IPS-18a (cell line): ENCODE data around the gene AK8.
A peak's percentile ranks its signal among the peaks of the same experiment; 100 is the strongest.

ENCODE experiments used
- H3K27ac ChIP-seq: one replicate; pipeline ENCODE4 v1.5.1; 2013; ENCODE audit warnings: low read length
- H3K27me3 ChIP-seq: one replicate; pipeline ENCODE4 v1.6.1; 2013; ENCODE audit warnings: mild to moderate bottlenecking, low read length; ENCODE audit not compliant: control insufficient read depth, insufficient read depth
- H3K36me3 ChIP-seq: one replicate; pipeline ENCODE4 v1.6.1; 2013; ENCODE audit warnings: low read depth, low read length; ENCODE audit not compliant: control insufficient read depth
- H3K4me1 ChIP-seq: one replicate; pipeline ENCODE4 v1.6.1; 2013; ENCODE audit warnings: low read depth, low read length; ENCODE audit not compliant: control insufficient read depth
- H3K4me3 ChIP-seq: one replicate; pipeline ENCODE4 v1.5.1; 2013; ENCODE audit warnings: low read length
- H3K9ac ChIP-seq: one replicate; pipeline ENCODE4 v1.6.1; 2013; ENCODE audit warnings: mild to moderate bottlenecking, low read length, moderate library complexity
- H3K9me3 ChIP-seq: one replicate; pipeline ENCODE4 v1.6.1; 2013; ENCODE audit warnings: low read depth, low read length; ENCODE audit not compliant: control insufficient read depth

Gene AK8

GRCh38 chr9:132770770-132771310, 107.2 kb downstream of the AK8 start:
- peak overlapping the region; percentile 80 for H3K4me3 ChIP-seq
- peaks cover 20% of the 10 kb centered on the region for H3K27me3 ChIP-seq
- H3K4me1 ChIP-seq, result peaks cover 3% of the 10 kb centered on the region
- H3K9me3 ChIP-seq, result no peaks in the 10 kb centered on the region
- H3K27ac ChIP-seq, result no peak overlapping the region
- peak overlapping the region; percentile 70 for H3K9ac ChIP-seq
- H3K36me3 ChIP-seq, result no peaks in the 10 kb centered on the region

- peak overlapping the region; percentile 80 for H3K4me3 ChIP-seq
- peaks cover 20% of the 10 kb centered on the region for H3K27me3 ChIP-seq
- H3K27ac ChIP-seq, result no peak overlapping the region
- peak overlapping the region; percentile 70 for H3K9ac ChIP-seq
- H3K36me3 ChIP-seq, result no peaks in the 10 kb centered on the region
- peaks cover 3% of the 10 kb centered on the region for H3K4me1 ChIP-seq
- H3K9me3 ChIP-seq, result no peaks in the 10 kb centered on the region
Measured at GRCh38 chr9:132769906-132770769, 107.9 kb downstream of the AK8 start.

- Histone ChIP-seq H3K27ac (no peak overlapping the region), H3K9ac (peak overlapping the region; percentile 70), H3K9me3 (no peaks in the 10 kb centered on the region), H3K36me3 (no peaks in the 10 kb centered on the region), H3K4me3 (peak overlapping the region; percentile 80), H3K27me3 (peaks cover 20% of the 10 kb centered on the region), H3K4me1 (peaks cover 3% of the 10 kb centered on the region)
Measured at GRCh38 chr9:132768932-132769905, 108.9 kb downstream of the AK8 start.

- Histone ChIP-seq H3K9me3 (no peaks in the 10 kb centered on the region), H3K27ac (no peak overlapping the region), H3K4me3 (no peak overlapping the region), H3K27me3 (peaks cover under 1% of the 10 kb centered on the region), H3K9ac (no peak overlapping the region), H3K4me1 (no peaks in the 10 kb centered on the region), H3K36me3 (no peaks in the 10 kb centered on the region)
Measured at GRCh38 chr9:132763574-132763973, 114.5 kb downstream of the AK8 start.

GRCh38 chr9:132762896-132763295, 115.2 kb downstream of the AK8 start:
- Histone ChIP-seq H3K4me1 (no peaks in the 10 kb centered on the region), H3K27ac (no peak overlapping the region), H3K9me3 (no peaks in the 10 kb centered on the region), H3K4me3 (no peak overlapping the region), H3K9ac (no peak overlapping the region), H3K27me3 (no peaks in the 10 kb centered on the region), H3K36me3 (no peaks in the 10 kb centered on the region)

- Histone ChIP-seq H3K27me3 (no peaks in the 10 kb centered on the region), H3K27ac (no peak overlapping the region), H3K9ac (no peak overlapping the region), H3K36me3 (no peaks in the 10 kb centered on the region), H3K4me1 (no peaks in the 10 kb centered on the region), H3K4me3 (no peak overlapping the region), H3K9me3 (no peaks in the 10 kb centered on the region)
Measured at GRCh38 chr9:132761602-132762001, 116.5 kb downstream of the AK8 start.

GRCh38 chr9:132760057-132760456, 118.0 kb downstream of the AK8 start:
- no peak overlapping the region for H3K4me3 ChIP-seq
- no peaks in the 10 kb centered on the region for H3K4me1 ChIP-seq
- H3K27me3 ChIP-seq, result no peaks in the 10 kb centered on the region
- no peak overlapping the region for H3K27ac ChIP-seq
- H3K36me3 ChIP-seq, result no peaks in the 10 kb centered on the region
- no peaks in the 10 kb centered on the region for H3K9me3 ChIP-seq
- no peak overlapping the region for H3K9ac ChIP-seq

GRCh38 chr9:132757016-132757415, 121.1 kb downstream of the AK8 start:
- no peaks in the 10 kb centered on the region for H3K27me3 ChIP-seq
- no peaks in the 10 kb centered on the region for H3K9me3 ChIP-seq
- H3K9ac ChIP-seq, result no peak overlapping the region
- H3K27ac ChIP-seq, result no peak overlapping the region
- H3K4me3 ChIP-seq, result no peak overlapping the region
- no peaks in the 10 kb centered on the region for H3K4me1 ChIP-seq
- no peaks in the 10 kb centered on the region for H3K36me3 ChIP-seq

GRCh38 chr9:132756214-132756845, 121.8 kb downstream of the AK8 start:
- no peak overlapping the region for H3K9ac ChIP-seq
- H3K36me3 ChIP-seq, result no peaks in the 10 kb centered on the region
- no peaks in the 10 kb centered on the region for H3K4me1 ChIP-seq
- H3K4me3 ChIP-seq, result no peak overlapping the region
- no peak overlapping the region for H3K27ac ChIP-seq
- H3K9me3 ChIP-seq, result no peaks in the 10 kb centered on the region
- H3K27me3 ChIP-seq, result no peaks in the 10 kb centered on the region

- Histone ChIP-seq H3K36me3 (no peaks in the 10 kb centered on the region), H3K4me1 (no peaks in the 10 kb centered on the region), H3K9ac (no peak overlapping the region), H3K4me3 (no peak overlapping the region), H3K27me3 (no peaks in the 10 kb centered on the region), H3K27ac (no peak overlapping the region), H3K9me3 (no peaks in the 10 kb centered on the region)
Measured at GRCh38 chr9:132755096-132755495, 123.0 kb downstream of the AK8 start.

GRCh38 chr9:132754236-132754635, 123.8 kb downstream of the AK8 start:
- no peak overlapping the region for H3K9ac ChIP-seq
- no peaks in the 10 kb centered on the region for H3K4me1 ChIP-seq
- no peaks in the 10 kb centered on the region for H3K27me3 ChIP-seq
- H3K9me3 ChIP-seq, result no peaks in the 10 kb centered on the region
- H3K27ac ChIP-seq, result no peak overlapping the region
- no peaks in the 10 kb centered on the region for H3K36me3 ChIP-seq
- H3K4me3 ChIP-seq, result no peak overlapping the region
